K562 (cell line): ENCODE results near the gene RCC1. TPM values are rescaled to one million over a fixed set of nuclear protein-coding genes. Genes with fewer than 3 reads are reported as not detected.

Experiments used
- ADNP ChIP-seq: fragments of 200-800 bp; sonication (Bioruptor generic); IDR thresholded peaks from 2 replicates; pipeline ENCODE4 v1.6.1; 2016; ENCODE audit warnings: missing genetic modification characterization, missing compliant biosample characterization
- ARNT ChIP-seq, 2 experiments: fragments of 450-650 bp; IDR thresholded peaks; 2 replicates each; pipeline ENCODE4 v1.6.1; 2016; ENCODE audit warnings: mild to moderate bottlenecking in 1 of 2
- HMG20B ChIP-seq: fragments of 250-450 bp; sonication (Bioruptor Pico); IDR thresholded peaks from 2 replicates; pipeline ENCODE4 v1.5.0; 2021; ENCODE audit warnings: mild to moderate bottlenecking
- KDM4B ChIP-seq, 2 experiments: fragments of 450-650 bp in 1 of 2; sonication (generic) in 1 of 2; IDR thresholded peaks; 2 replicates each; pipeline ENCODE4 v1.6.1; 2016 to 2017; ENCODE audit warnings: borderline replicate concordance in 2 of 2, antibody characterized with exemption in 1 of 2, low read depth in 1 of 2, mild to moderate bottlenecking in 1 of 2
- KLF10 ChIP-seq: fragments of 250-450 bp; sonication (Bioruptor Pico); IDR thresholded peaks from 2 replicates; pipeline ENCODE4 v1.6.1; 2021; ENCODE audit warnings: matching md5 sums
- NFXL1 ChIP-seq: fragments of 450-650 bp; formaldehyde crosslinking; IDR thresholded peaks from 2 replicates; pipeline ENCODE4 v1.4.0; 2021; ENCODE audit warnings: mild to moderate bottlenecking
- NR4A1 ChIP-seq, 2 experiments: fragments of 250-450 bp in 1 of 2; fragments of 450-650 bp in 1 of 2; sonication (Bioruptor Pico) in 1 of 2; IDR thresholded peaks; 2 replicates each; pipeline versions ENCODE4 v1.4.0 to v1.6.1; 2016 to 2020; ENCODE audit warnings: mild to moderate bottlenecking in 2 of 2, missing compliant biosample characterization in 1 of 2, missing genetic modification characterization in 1 of 2, moderate library complexity in 1 of 2
- PURB ChIP-seq: sonication (generic); formaldehyde crosslinking; IDR thresholded peaks from 2 replicates; pipeline ENCODE4 v1.9.0; 2021; ENCODE audit warnings: low read depth, mild to moderate bottlenecking, missing genetic modification reagents
- RBM17 ChIP-seq: fragments of 200-400 bp; formaldehyde crosslinking; IDR thresholded peaks from 2 replicates; pipeline ENCODE4 v1.6.1; 2017; ENCODE audit warnings: low read depth, mild to moderate bottlenecking, low read length, borderline replicate concordance
- SNIP1 ChIP-seq: fragments of 450-650 bp; IDR thresholded peaks from 2 replicates; pipeline ENCODE4 v1.7.1; 2017; ENCODE audit warnings: low read depth, mild to moderate bottlenecking
- SREBF1 ChIP-seq: fragments of 150-350 bp; IDR thresholded peaks from 2 replicates; pipeline ENCODE4 v1.6.1; 2014; ENCODE audit warnings: antibody characterized with exemption, low read depth, low read length, borderline replicate concordance
- THAP7 ChIP-seq: fragments of 250-450 bp; sonication (Bioruptor Pico); IDR thresholded peaks from 2 replicates; pipeline ENCODE4 v1.5.0; 2021
- ZC3H4 ChIP-seq: sonication (generic); formaldehyde crosslinking; IDR thresholded peaks from 2 replicates; pipeline ENCODE4 v1.9.0; 2021; ENCODE audit warnings: missing genetic modification reagents, borderline replicate concordance
- ZNF311 ChIP-seq: fragments of 250-450 bp; sonication (Bioruptor Pico); IDR thresholded peaks from 2 replicates; pipeline ENCODE4 v1.4.0; 2020; ENCODE audit warnings: mild to moderate bottlenecking, moderate library complexity
- ZNF316 ChIP-seq: fragments of 450-650 bp; IDR thresholded peaks from 2 replicates; pipeline ENCODE4 v1.6.1; 2016
- ZNF589 ChIP-seq: fragments of 200-800 bp; sonication (Bioruptor generic); IDR thresholded peaks from 2 replicates; pipeline ENCODE4 v1.6.1; 2016; ENCODE audit warnings: low read depth, missing genetic modification characterization, missing compliant biosample characterization
- ZNF668 ChIP-seq: fragments of 250-450 bp; sonication (Bioruptor Pico); IDR thresholded peaks from 2 replicates; pipeline ENCODE4 v1.8.0; 2022; ENCODE audit warnings: mild to moderate bottlenecking, inconsistent platforms
- ZNF696 ChIP-seq: fragments of 250-450 bp; sonication (Bioruptor Pico); conservative IDR thresholded peaks from 2 replicates; pipeline ENCODE4 v1.4.0; 2020; ENCODE audit warnings: mild to moderate bottlenecking, moderate library complexity
- polyA plus RNA-seq, 8 experiments: library from polyadenylated mRNA; depleted of rRNA in 4 of 8; stranded (reverse) in 5 of 8; unstranded in 3 of 8; fragments of >200 nt; fragmentation: Nextera tagmentation in 2 of 8; fragmentation: Illumina TruSeq in 1 of 8; extraction: Ambion mirVana in 2 of 8; extraction: Trizol in 1 of 8; gene quantifications; 2 replicates each; pipeline versions ENCODE4 v1.2.1 to v1.2.3, GENCODE V29; 2011 to 2014; ENCODE audit warnings: inconsistent platforms in 1 of 8, missing spikeins in 1 of 8
- total RNA-seq, 7 experiments: library from RNA; depleted of rRNA in 6 of 7; stranded (reverse); fragments of >200 nt in 6 of 7; fragmentation: Illumina TruSeq in 2 of 7; extraction: Trizol in 2 of 7; gene quantifications; 2 replicates each; pipeline versions ENCODE4 v1.2.1 to v1.2.3, GENCODE V29; 2011 to 2021; ENCODE audit warnings: low replicate concordance in 1 of 7
- TF ChIP-seq, protein P1 (sequence below), 2 experiments: fragments of 450-650 bp; conservative IDR thresholded peaks; 2 replicates each; pipeline ENCODE4 v1.6.1; 2017; ENCODE audit warnings: mild to moderate bottlenecking in 2 of 2, moderate library complexity in 2 of 2
- TF ChIP-seq, protein P2 (sequence below): fragments of 250-450 bp; sonication (Bioruptor Pico); IDR thresholded peaks from 2 replicates; pipeline ENCODE4 v1.5.0; 2022; ENCODE audit warnings: mild to moderate bottlenecking
- TF ChIP-seq, protein P3 (sequence below): fragments of 250-450 bp; sonication (Bioruptor Pico); IDR thresholded peaks from 2 replicates; pipeline ENCODE4 v1.6.1; 2021; ENCODE audit warnings: mild to moderate bottlenecking
- TF ChIP-seq, protein P4 (sequence below): sonication (generic); formaldehyde crosslinking; IDR thresholded peaks from 2 replicates; pipeline ENCODE4 v1.8.1; 2023; ENCODE audit warnings: mild to moderate bottlenecking, missing genetic modification reagents

Gene RCC1
- total and polyA plus RNA-seq, 9 of the 15 experiments (the other 6 are each of a cell fraction or from before 2014, with no cell fraction given) = 16.4 to 202 (median 107) TPM

DNA sequence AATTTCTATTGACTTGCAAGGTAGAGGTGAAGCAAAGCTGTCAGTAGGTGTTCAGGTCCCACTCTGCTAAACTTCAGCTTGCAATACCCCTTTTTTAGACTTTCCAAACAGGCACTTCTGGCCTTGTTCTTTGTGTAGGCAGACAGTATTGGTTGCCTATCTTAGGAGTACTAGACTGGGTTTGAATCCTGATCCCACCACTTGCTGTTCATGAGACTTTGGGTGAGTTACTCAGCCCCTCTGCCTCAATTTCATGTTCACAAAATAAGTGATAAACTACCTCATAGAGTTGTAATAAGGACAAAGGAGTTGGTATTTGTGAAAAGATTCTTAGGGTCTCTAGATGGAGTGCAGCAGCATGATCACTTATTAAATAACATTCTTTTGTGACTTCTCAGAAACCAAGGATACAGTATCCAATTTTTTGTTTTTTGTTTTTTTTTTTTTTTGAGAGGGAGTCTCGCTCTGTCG, 5.2 kb downstream of the RCC1 start (continued):
- TF ChIP-seq ZNF316 (0 out of 2 replicates have a peak, but pooled peaks have one; percentile 1), ZNF696 (CRISPR knock-in tag) (peak; percentile 80; the same call in 1 of the 2 replicates), ARNT (IDR thresholded peaks at IDR 0.05) (0 out of 4 replicates have a peak, but pooled peaks of 1 of the 2 experiments have one; percentile 34), HMG20B (CRISPR knock-in tag) (no peak), RBM17 (no peak), NFXL1 (CRISPR knock-in tag) (peak; percentile 15; the same call in 1 of the 2 replicates), SNIP1 (no peak), KDM4B (IDR thresholded peaks at IDR 0.05; ENCODE audit: borderline replicate concordance in 2 of 2, low read depth in 1 of 2) (no peak; a peak in 1 of 4 replicates), PURB (no peak), THAP7 (CRISPR knock-in tag) (no peak), ADNP (tag) (no peak), ZNF589 (CRISPR knock-in tag) (no peak), ZNF668 (CRISPR knock-in tag) (no peak), ZC3H4 (no peak), SREBF1 (no peak), ZNF311 (CRISPR knock-in tag) (no peak), NR4A1 (CRISPR knock-in tag; IDR thresholded peaks at IDR 0.05) (no peak), NR4A1 (tag; IDR thresholded peaks at IDR 0.05) (no peak), KLF10 (CRISPR knock-in tag) (peak; percentile 66; the same call in 1 of the 2 replicates)
- TF ChIP-seq, protein P1, sequence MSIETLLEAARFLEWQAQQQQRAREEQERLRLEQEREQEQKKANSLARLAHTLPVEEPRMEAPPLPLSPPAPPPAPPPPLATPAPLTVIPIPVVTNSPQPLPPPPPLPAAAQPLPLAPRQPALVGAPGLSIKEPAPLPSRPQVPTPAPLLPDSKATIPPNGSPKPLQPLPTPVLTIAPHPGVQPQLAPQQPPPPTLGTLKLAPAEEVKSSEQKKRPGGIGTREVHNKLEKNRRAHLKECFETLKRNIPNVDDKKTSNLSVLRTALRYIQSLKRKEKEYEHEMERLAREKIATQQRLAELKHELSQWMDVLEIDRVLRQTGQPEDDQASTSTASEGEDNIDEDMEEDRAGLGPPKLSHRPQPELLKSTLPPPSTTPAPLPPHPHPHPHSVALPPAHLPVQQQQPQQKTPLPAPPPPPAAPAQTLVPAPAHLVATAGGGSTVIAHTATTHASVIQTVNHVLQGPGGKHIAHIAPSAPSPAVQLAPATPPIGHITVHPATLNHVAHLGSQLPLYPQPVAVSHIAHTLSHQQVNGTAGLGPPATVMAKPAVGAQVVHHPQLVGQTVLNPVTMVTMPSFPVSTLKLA (conservative IDR thresholded peaks at IDR 0.05) = peak in 1 of 2 experiments; percentile 26; a peak in 1 of 4 replicates
- TF ChIP-seq, protein P2, sequence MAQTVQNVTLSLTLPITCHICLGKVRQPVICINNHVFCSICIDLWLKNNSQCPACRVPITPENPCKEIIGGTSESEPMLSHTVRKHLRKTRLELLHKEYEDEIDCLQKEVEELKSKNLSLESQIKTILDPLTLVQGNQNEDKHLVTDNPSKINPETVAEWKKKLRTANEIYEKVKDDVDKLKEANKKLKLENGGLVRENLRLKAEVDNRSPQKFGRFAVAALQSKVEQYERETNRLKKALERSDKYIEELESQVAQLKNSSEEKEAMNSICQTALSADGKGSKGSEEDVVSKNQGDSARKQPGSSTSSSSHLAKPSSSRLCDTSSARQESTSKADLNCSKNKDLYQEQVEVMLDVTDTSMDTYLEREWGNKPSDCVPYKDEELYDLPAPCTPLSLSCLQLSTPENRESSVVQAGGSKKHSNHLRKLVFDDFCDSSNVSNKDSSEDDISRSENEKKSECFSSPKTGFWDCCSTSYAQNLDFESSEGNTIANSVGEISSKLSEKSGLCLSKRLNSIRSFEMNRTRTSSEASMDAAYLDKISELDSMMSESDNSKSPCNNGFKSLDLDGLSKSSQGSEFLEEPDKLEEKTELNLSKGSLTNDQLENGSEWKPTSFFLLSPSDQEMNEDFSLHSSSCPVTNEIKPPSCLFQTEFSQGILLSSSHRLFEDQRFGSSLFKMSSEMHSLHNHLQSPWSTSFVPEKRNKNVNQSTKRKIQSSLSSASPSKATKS (CRISPR knock-in tag) = peak; percentile 74; the same call in 1 of the 2 replicates
- TF ChIP-seq, protein P3, sequence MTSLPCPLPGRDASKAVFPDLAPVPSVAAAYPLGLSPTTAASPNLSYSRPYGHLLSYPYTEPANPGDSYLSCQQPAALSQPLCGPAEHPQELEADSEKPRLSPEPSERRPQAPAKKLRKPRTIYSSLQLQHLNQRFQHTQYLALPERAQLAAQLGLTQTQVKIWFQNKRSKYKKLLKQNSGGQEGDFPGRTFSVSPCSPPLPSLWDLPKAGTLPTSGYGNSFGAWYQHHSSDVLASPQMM (CRISPR knock-in tag) = peak; percentile 86
- TF ChIP-seq, protein P4, sequence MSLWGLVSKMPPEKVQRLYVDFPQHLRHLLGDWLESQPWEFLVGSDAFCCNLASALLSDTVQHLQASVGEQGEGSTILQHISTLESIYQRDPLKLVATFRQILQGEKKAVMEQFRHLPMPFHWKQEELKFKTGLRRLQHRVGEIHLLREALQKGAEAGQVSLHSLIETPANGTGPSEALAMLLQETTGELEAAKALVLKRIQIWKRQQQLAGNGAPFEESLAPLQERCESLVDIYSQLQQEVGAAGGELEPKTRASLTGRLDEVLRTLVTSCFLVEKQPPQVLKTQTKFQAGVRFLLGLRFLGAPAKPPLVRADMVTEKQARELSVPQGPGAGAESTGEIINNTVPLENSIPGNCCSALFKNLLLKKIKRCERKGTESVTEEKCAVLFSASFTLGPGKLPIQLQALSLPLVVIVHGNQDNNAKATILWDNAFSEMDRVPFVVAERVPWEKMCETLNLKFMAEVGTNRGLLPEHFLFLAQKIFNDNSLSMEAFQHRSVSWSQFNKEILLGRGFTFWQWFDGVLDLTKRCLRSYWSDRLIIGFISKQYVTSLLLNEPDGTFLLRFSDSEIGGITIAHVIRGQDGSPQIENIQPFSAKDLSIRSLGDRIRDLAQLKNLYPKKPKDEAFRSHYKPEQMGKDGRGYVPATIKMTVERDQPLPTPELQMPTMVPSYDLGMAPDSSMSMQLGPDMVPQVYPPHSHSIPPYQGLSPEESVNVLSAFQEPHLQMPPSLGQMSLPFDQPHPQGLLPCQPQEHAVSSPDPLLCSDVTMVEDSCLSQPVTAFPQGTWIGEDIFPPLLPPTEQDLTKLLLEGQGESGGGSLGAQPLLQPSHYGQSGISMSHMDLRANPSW = no peak
